ENCODE data around the gene KRT73.

DNA sequence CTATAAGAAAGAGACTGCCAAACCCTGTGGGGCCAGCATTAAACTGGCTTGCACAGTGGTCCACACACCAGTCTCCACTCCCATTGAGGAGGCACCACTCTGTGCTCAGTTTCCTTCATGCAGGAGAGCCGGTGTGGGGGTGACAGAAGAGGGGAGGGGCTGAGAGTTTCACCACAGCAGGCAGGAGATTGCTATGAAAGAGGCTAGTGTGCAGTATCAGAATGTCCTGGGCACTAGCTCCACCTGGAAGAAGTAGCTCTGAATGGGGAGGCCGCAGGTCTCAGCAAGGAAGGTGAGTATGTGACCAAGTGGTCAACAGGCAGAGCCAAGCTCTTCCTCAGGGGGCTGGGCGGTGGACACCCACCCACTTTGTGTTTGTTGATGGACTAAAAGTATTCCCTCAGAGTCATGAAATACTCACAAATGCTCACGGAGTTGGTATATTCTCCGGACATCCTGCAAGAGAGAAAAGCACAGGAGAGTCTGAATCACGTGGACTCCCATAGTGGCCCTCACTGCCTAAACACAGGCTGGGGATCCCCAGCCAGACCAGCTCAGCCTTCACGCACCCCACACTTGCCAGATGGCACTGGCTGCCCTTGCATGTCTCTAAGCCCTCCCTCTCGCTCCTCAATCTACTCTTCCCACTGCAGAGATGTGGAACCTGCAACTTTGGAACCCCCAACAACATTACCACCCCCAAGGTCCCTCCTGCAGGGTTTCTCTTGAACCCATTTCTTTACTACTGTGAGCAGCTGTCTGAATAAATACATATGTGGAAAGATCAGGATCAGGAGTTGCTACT is 9.3 kb downstream of the KRT73 start:
- TF ChIP-seq, protein P1, sequence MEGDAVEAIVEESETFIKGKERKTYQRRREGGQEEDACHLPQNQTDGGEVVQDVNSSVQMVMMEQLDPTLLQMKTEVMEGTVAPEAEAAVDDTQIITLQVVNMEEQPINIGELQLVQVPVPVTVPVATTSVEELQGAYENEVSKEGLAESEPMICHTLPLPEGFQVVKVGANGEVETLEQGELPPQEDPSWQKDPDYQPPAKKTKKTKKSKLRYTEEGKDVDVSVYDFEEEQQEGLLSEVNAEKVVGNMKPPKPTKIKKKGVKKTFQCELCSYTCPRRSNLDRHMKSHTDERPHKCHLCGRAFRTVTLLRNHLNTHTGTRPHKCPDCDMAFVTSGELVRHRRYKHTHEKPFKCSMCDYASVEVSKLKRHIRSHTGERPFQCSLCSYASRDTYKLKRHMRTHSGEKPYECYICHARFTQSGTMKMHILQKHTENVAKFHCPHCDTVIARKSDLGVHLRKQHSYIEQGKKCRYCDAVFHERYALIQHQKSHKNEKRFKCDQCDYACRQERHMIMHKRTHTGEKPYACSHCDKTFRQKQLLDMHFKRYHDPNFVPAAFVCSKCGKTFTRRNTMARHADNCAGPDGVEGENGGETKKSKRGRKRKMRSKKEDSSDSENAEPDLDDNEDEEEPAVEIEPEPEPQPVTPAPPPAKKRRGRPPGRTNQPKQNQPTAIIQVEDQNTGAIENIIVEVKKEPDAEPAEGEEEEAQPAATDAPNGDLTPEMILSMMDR (IDR thresholded peaks at IDR 0.05) = no peak
- TF ChIP-seq POLR2AphosphoS5 (IDR thresholded peaks at IDR 0.05) = no peak
